Body of pancreas (tissue), 4 donors: ENCODE data around the gene HOMER2. TPM values are rescaled to one million over a fixed set of nuclear protein-coding genes. Genes with fewer than 3 reads are reported as not detected.

ENCODE experiments used
- ATAC-seq: fragments of 150-250 bp; one replicate; pipeline ENCODE4 v1.9.1; 2016
- DNase-seq, 4 donors: peaks; one replicate each; pipeline ENCODE4 v3.0.0-alpha.2; 2019
- H3K27ac ChIP-seq, 4 donors: fragments of 200-600 bp; sonication (generic); 1 replicate in 3 of 4; 2 replicates in 1 of 4; pipeline versions ENCODE4 v1.5.1 to v1.6.1; 2016 to 2019; ENCODE audit warnings: mild to moderate bottlenecking in 1 of 4, mixed read lengths in 1 of 4, moderate library complexity in 1 of 4
- H3K27me3 ChIP-seq, 2 donors: fragments of 200-600 bp; sonication (generic); one replicate each; pipeline ENCODE4 v1.6.0; 2016; ENCODE audit warnings: mild to moderate bottlenecking in 1 of 2
- H3K36me3 ChIP-seq, 2 donors: fragments of 200-600 bp; sonication (generic); replicated peaks in 1 of 2; 2 replicates each; pipeline ENCODE4 v1.5.1; 2016; ENCODE audit warnings: low read depth in 2 of 2; ENCODE audit not compliant: insufficient read depth in 1 of 2
- H3K4me1 ChIP-seq: fragments of 200-600 bp; sonication (generic); one replicate; pipeline ENCODE4 v1.6.0; 2016
- H3K4me3 ChIP-seq, 2 donors: fragments of 200-600 bp; sonication (generic); 1 replicate in 1 of 2; 2 replicates in 1 of 2; pipeline ENCODE4 v1.5.1; 2016 to 2019
- H3K9me3 ChIP-seq, 3 donors: fragments of 200-600 bp; sonication (generic); 1 replicate in 2 of 3; 2 replicates in 1 of 3; pipeline ENCODE4 v1.5.1; 2016
- CTCF ChIP-seq, 7 experiments: fragments of 450-650 bp in 4 of 7; fragments of 200-600 bp in 3 of 7; sonication (generic) in 3 of 7; IDR thresholded peaks; one replicate each; pipeline ENCODE4 v1.5.1; 2016 to 2019; ENCODE audit warnings: antibody characterized with exemption in 7 of 7
- POLR2A ChIP-seq, 3 donors: fragments of 450-650 bp; IDR thresholded peaks; one replicate each; pipeline ENCODE4 v1.6.1; 2016; ENCODE audit warnings: antibody characterized with exemption in 3 of 3, mild to moderate bottlenecking in 2 of 3
- WGBS, 2 donors: methylation state at CpG; one replicate each; pipeline ENCODE4 v1.1.5; 2017; 5-methylcytosine and 5-hydroxymethylcytosine counted together
- intact Hi-C: fragments of 100-400 bp; cut with DNase I; formaldehyde crosslinking; loops from one replicate; pipeline ENCODE4 v1.15.1; 2023
- total RNA-seq, 2 donors: library from RNA; depleted of rRNA; stranded (reverse); fragments of >200 nt; gene quantifications; one replicate each; pipeline ENCODE4 v1.1.0, GENCODE V29; 2016

HOMER2 gene
- total RNA-seq, 2 donors from 2014 or later = 331 to 469 TPM

GRCh38 chr15:82848241-82848993 is 104.1 kb downstream of the HOMER2 start:
- intact Hi-C loops = loop anchor here (5.0 kb wide), 1 partner anchor 149 kb away; no protein-coding TSS in a partner anchor
- 59 to 73% methylated on average over 9 of the region's 9 CpGs for WGBS, 2 donors
- peaks cover 5 to 52% of the 10 kb centered on the region in 2 donors for H3K36me3 ChIP-seq

GRCh38 chr15:82847703-82848102 is 104.8 kb downstream of the HOMER2 start:
- 71 to 73% methylated on average over 4 to 8 of the region's 8 CpGs for WGBS, 2 donors
- Histone ChIP-seq H3K27ac (peak overlapping the region in 2 of 4 donors; percentile 66 to 77), H3K36me3 (peaks cover 5 to 49% of the 10 kb centered on the region in 2 donors), H3K27me3 (no peaks in the 10 kb centered on the region), H3K4me1 (peaks cover 24% of the 10 kb centered on the region), H3K9me3 (no peaks in the 10 kb centered on the region), H3K4me3 (no peak overlapping the region)
- ATAC-seq (no peak), DNase-seq (no peak)
- no peak for TF ChIP-seq POLR2A (IDR thresholded peaks at IDR 0.05)
- TF ChIP-seq CTCF (IDR thresholded peaks at IDR 0.05) = no peak
- intact Hi-C loops = loop anchor here (5.0 kb wide), 1 partner anchor 150 kb away; no protein-coding TSS in a partner anchor

More at GRCh38 chr15:82848241-82848993, 104.1 kb downstream of the HOMER2 start:
- Histone ChIP-seq H3K27me3 (no peaks in the 10 kb centered on the region), H3K9me3 (no peaks in the 10 kb centered on the region), H3K4me1 (peaks cover 24% of the 10 kb centered on the region), H3K4me3 (no peak overlapping the region), H3K27ac (peak overlapping the region in 3 of 4 donors; percentile 18 to 77 (median 66))
- ATAC-seq (no peak), DNase-seq (peak in 2 of 4 donors; percentile 10 to 39)
- no peak for TF ChIP-seq CTCF (IDR thresholded peaks at IDR 0.05)

- WGBS, 2 donors = 87 to 93% methylated on average over 4 of the region's 4 CpGs
- ATAC-seq (no peak), DNase-seq (peak in 1 of 4 donors; percentile 2)
- H3K36me3 ChIP-seq = peaks cover 0 to 41% of the 10 kb centered on the region in 2 donors
- H3K4me1 ChIP-seq = peaks cover 24% of the 10 kb centered on the region
- H3K27ac ChIP-seq = no peak overlapping the region
- no peaks in the 10 kb centered on the region for H3K27me3 ChIP-seq
- H3K9me3 ChIP-seq = no peaks in the 10 kb centered on the region
- no peak overlapping the region for H3K4me3 ChIP-seq
- TF ChIP-seq POLR2A (IDR thresholded peaks at IDR 0.05) = no peak
- TF ChIP-seq CTCF (IDR thresholded peaks at IDR 0.05) = no peak
- intact Hi-C loops = loop anchor here (5.0 kb wide), 1 partner anchor 151 kb away; no protein-coding TSS in a partner anchor
Measured at GRCh38 chr15:82846621-82847020, 105.9 kb downstream of the HOMER2 start.

- H3K9me3 ChIP-seq = no peaks in the 10 kb centered on the region
- H3K27me3 ChIP-seq = no peaks in the 10 kb centered on the region
- DNase-seq (no peak), ATAC-seq (no peak)
- WGBS, 2 donors = 67 to 85% methylated on average over 6 to 7 of the region's 7 CpGs
- peaks cover 22% of the 10 kb centered on the region for H3K4me1 ChIP-seq
- no peak for TF ChIP-seq CTCF (IDR thresholded peaks at IDR 0.05)
- no peak for TF ChIP-seq POLR2A (IDR thresholded peaks at IDR 0.05)
- intact Hi-C loops = loop anchor here (5.0 kb wide), 1 partner anchor 152 kb away; no protein-coding TSS in a partner anchor
- H3K4me3 ChIP-seq = no peak overlapping the region
- peaks cover 0 to 32% of the 10 kb centered on the region in 2 donors for H3K36me3 ChIP-seq
- H3K27ac ChIP-seq = no peak overlapping the region
Measured at GRCh38 chr15:82845686-82846085, 106.8 kb downstream of the HOMER2 start.
